Fibroblast of skin of abdomen (primary cell): ENCODE results near the gene NHSL2.

Source experiments
- DNase-seq: peaks from one replicate; pipeline ENCODE4 v3.0.0-alpha.2; 2013

Gene NHSL2

DNA sequence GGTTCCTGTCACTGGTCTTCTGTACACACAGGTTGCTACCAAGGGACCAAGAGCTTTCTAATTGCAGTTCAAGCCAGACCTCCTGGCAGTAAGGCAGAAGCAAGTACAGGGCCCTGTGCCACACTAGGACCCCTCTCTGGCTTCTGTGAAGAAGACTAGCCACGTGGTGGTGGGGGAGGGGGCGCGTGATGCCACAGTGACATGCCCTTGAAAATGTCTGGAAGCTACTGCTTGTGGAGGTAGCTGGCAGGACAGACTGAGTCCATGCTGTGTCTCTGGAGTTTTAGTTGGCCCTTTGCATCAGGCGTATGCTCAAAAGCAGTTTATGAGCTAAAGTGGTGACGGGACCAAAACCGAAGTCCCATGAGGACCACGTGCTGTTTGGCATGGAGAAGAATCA lies 170.2 kb downstream of the NHSL2 start:
- DNase-seq = no peak

DNA sequence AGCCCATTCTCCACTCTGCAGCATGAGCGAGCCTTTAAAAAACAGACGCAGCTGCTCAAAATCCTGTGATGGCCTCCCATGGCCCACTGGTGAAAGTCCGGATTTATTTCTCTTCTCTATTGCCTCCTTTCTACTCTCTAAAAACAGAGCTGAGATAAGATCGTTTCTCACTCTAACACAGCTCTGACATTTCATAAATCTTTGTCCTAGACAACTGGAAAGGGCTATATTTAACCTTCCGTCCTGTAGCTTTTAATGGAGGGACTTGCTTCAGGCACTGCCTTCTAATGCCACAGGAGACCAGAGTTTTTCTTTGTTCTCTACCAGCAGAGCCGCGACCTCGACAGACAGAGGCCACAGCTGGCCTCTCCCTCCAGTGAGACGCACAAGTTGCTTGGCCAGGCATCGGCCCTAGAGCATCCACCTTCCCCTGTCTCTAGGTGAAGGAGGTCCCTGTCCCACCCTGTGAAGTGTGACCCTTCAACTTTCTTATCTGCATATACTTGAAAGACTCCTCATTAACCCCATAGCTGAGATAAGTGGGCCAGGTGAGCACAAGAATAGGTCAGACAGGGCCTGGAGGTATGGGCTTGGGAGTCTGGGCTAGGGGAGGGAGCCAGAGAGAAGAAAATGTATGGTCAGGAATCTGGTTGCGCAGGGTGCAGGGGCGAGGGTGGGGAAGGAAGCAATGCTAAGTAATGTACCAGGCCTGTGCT lies 171.1 kb downstream of the NHSL2 start:
- DNase-seq = no peak

DNA sequence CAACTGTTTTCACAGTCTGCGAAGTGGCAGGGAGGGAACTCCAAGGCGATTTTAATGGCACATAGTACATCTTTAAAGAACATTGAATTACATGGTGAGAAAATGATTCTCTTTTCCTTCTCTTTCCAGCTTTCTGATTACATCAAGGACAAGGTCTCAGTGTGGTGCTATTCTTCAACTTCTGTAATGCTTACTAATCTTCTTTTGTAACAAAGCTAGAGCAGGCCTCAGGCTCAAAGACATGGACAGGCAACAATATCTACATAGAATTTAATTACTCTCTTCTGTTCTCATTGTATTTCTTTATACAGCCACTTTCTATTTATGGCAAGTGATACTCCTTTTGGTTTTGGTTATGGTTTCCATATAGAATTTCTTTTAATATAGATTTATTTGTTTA lies 172.6 kb downstream of the NHSL2 start:
- no peak for DNase-seq

DNA sequence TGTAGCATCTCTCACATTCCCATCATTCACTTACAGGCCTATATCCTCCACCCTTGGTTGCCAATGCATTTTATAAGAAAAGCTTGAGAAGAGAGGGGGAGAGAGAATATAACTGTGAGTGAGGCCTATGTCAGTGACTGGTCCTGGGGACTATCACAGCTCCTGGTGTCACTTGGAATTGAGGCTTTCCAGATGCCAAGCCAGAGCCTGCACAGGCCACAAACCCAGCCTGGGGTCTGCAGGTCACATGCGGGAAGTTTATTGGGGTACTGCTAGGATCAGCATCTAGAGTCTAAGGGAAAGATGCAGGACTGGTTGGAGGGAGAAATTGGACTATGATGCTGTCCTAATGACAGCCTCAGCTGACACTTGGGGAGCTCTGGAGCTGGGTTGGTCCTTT lies 173.5 kb downstream of the NHSL2 start:
- DNase-seq = no peak

DNA sequence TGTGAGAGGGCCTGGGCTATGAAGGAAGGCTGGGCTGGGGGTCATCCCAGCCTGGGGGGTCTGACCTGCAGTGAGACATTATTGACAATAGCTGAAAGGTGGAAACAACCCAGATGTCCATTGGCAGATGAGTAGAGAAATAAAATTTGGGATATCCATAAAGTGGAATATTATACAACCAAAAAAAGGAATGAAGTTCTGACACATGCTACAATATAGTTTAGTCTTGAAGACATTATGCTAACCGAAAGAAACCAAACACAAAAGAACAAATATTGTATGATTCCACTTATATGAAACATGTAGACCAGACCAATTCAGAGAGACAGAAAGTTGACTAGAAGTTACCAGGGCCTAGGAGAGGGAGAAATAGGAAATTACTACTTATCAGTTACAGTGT lies 176.3 kb downstream of the NHSL2 start:
- DNase-seq = no peak

DNA sequence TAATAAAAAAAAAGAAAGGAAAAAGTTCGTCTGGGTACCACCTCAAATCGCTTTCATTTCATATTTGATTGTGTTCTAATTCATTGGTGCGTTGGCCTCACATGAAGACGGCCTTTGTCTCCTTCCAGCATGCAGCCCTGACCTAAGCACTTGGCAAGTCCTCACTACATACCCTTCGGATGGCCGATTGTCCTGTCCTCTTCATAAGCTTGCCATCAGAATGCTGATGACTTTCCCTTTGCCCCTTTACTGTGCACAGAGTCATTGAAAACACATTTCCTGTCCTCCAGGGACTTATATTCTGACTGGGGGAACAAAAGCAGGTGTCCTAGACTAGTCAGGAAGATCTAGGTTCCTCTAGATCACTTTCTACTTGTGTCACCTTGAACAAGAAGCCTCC lies 178.1 kb downstream of the NHSL2 start:
- no peak for DNase-seq

DNA sequence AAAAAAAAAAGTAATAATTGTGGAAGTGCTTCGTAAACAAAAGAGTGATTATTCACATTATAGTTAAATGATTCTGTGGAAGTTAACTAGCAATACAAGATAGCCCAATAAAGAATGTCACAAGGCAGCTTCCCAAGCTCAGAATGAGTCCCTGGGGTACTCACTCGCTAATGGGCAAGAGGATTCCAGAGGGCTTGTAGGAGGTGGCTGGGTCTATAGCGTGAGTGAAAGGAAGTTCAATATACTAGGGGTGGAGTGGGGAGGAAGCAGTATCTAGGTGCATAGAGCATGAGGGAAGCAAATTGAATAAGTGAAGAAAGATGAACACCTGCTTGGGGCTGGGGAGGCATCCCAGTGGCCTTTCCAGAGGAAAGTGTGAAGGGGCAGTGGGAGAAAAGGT lies 178.6 kb downstream of the NHSL2 start:
- DNase-seq = no peak

DNA sequence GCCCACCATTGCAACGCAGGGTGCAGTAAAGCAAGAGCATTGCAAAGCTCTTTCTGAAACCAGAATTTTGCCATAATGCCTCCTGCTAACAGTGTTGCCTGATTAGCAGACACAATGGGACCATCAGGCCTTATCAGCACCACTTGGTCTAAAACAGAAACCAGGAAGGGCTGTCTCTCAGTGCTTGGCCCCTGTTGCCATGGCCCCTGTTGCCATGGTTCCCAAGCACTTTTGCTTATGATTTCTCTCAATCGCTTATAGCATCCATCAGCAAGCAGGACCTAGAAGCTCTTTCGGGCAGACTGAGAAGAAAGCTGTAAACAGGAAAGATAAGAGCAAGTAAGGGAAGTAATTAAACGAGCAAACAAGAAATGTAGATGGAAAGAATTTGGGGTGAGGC lies 184.2 kb downstream of the NHSL2 start:
- DNase-seq = no peak

DNA sequence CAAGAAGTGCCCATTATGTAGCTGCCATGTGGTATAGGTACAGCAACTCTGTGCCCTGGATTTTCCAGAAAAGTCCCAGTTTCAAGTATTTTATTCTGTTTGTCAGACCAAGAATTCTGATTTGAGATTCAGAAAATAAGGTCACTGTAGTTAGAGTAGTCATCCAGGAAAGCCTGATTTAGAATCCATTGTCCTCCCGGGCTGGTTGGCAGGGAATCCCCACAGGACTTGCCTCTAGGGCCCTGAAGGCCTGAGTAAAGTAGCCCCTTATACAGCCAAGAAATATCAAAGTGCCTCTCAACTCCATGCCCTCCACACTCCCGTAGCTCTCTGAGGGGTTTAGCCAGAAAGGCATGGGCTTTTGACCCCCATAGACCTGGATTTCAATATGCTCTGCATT lies 184.7 kb downstream of the NHSL2 start:
- no peak for DNase-seq

DNA sequence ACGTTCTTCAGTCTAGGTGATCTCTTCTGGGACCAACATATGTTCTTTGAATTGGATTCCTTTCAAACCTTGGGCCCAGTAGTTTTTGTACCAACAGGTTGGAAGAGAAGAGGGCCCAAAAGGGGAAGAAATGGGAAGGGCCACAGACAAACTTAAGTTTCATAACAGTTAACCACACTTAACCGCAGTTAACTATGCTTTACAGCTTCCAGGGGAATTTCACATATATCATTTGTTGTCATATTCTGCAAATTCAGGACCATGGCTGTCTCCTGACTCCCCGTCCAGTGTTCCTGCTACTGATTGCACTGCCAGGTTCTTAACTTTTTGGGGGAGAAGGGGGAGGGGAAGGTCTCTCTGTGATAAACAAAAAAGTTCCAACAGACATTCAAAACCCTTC lies 186.5 kb downstream of the NHSL2 start:
- no peak for DNase-seq

DNA sequence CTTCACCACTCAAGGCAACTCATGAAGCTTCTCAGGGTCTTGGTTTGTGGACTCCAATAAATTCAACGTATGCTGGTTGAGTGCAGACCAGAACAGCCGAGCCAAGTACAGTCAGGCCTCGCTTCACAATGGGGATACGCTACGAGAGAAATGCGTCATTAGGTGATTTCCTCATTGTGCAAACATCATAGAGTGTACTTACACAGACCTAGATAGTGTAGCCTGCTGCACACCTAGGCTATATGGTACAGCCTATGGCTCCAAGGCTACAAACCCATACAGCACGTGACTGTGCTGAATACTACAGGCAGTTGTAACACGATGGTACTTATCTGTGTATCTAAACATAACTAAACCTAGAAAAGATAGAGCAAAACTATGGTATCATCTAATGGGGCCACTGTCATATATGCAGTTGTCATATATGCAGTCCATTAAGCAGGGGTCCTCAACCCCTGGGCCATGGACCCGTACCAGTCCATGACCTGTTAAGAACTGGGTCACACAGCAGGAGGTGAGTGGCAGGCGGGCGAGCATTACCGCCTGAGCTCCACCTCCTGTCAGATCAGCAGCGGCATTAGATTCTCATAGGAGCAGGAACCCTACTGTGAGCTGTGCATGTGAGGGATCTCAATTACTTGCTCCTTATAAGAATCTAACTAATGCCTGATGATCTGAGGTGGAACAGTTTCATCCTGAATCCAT lies 189.6 kb downstream of the NHSL2 start:
- DNase-seq = no peak

DNA sequence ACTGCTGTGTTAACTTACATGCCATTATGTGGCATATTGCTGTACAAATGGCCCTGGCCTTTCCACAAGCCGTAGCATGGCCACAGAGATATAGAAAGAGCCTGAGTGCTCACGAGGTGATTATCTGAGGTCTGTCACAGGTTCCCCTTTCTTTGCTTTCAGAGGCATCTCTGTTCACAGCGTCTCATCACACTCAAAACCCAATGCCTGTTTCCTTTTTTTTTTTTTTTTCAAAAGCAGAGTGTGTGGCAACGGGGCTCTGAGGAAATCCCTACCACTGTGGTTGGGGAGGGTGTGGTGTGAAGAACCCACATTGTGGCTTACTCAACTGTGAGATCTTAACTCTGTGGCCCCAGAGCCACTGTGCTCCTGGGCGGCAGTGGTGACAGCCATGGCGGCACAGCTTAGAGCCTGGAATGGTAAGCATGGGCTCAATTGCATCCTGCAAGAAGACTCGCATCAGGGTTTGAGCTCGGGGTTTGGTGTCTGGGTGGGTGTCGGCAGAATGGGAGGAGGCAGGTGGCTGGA lies 190.2 kb downstream of the NHSL2 start:
- DNase-seq = no peak

DNA sequence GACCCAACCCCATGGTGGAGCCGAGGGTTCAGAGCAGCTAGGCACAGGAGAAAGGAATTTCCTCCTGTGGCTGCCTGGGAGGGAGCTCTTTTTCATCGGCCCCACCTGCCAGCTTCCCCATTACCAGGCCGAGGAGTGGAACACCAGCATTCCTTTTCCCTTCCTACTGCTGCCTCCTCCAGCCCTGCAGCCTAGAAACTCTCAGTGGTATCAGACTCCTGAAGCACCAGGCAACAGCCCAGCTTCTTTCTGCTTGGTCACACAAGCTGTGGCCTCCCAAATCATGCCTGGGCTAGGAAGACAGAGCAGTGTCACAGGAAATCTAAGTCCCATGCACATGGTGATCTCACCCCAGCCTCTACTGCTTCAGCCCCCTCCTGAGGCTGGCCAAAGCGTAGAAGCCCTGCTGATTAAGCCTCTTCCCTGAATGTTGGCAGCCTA lies 191.0 kb downstream of the NHSL2 start:
- no peak for DNase-seq

DNA sequence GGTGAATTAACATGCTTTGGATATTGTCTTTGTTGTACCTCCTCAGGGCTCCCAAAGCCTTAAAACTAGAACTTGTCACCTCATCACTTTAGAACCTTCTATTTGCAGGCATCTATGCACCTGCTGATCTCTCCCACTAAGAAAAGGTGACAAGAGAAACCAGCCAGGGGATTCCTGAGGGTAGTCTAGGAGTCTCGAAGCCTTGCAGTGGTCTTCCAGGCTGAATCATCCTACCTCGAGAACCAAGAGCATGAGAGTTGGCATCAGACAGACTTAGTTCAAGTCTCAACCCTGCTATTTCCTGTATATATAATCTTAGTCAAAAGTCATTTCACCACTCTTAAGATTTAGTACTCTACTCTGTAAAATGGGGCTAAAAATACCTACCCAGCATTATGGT lies 191.5 kb downstream of the NHSL2 start:
- DNase-seq = no peak

DNA sequence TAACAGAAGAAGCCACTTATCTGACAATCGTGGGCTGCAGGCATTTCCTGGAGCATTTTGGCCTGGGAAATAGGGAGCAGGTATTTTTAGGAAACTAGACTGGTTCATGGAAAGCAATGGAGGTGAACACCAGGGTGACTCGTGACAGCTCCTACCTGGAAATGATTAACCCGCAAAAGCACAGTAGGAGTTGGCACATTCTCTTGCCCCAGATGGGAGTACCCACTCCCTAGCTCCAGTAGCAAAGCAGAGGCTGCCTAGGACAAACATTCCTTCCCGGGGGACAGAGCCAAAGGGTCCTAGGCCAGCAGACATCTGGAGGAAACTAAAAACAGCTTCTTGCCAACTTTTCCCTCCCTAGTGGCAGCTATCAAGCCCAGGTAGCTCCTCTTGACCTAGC lies 192.1 kb downstream of the NHSL2 start:
- DNase-seq = no peak

DNA sequence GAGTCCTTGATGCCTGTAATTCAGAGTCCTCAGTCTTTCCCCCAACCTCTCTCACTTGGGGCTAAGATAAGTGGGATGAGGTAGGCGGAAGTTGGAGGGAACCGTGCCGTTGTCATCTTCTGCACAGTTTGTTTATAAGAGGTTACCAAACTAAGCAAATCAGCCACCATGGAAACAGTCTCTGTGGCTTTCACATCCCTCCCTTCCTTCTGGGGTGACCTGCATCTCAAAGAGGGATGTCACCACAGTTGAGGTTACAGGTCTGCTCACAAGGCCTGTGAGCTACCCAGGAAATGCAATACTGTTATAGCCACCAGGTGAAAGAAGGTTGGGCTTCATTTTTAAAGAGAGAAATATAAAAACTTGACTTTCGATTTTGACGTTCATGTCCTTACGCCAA lies 194.8 kb downstream of the NHSL2 start:
- DNase-seq = no peak

DNA sequence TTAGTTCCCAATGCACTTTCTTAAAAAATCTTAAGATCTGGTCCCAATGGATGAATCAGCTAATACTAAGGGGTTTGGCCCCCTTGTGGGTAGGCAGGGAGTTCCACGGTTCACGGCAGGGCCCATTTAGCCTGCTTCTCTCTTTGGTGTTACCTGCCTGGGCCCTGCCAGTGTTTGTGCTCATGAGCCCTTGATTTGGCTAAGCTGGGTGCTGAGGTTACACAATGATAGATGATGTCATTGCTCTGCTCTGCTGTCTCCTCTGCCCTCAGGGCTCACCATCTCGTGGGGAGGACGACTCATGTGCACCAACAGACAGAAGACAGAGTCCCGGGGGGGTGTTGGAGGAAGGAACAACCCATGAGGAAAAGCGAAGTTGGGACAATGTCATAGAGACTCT lies 196.7 kb downstream of the NHSL2 start:
- peak; percentile 21 for DNase-seq

DNA sequence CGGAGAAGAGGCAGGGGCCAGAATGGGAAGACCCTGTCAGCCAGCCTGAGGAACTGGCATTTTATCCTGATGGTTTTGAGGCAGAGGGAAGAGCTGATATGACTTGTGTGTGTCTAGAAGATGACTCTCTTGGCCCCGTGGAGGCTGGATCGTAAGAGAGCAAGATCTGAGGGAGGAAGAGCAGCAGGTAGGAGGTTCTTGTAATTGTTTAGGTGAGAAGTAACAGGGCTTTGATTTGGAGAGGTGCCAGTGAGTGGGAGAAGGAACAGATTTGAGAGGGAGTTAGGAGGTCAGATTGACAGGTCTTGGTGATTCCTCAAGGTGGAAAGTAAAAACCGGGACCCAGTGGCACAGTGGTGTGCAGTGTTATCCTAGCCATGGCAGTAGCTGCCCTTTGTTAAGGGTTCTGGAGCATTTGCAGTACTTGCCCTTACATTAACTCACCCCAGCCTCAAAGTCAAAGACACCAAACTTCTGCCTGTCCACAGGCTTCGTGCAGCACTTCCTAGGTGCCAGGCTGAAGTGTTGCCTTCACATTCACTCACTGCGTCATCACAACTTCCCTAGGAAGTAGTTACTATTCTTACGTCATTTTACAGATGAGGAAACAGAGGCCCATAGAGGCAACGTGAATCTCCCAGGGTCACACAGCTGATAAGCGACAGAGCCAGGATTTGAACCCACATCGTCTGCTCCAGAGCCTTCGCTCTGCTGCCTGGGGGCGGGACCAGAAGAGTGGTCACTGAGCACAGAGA lies 197.4 kb downstream of the NHSL2 start:
- no peak for DNase-seq

DNA sequence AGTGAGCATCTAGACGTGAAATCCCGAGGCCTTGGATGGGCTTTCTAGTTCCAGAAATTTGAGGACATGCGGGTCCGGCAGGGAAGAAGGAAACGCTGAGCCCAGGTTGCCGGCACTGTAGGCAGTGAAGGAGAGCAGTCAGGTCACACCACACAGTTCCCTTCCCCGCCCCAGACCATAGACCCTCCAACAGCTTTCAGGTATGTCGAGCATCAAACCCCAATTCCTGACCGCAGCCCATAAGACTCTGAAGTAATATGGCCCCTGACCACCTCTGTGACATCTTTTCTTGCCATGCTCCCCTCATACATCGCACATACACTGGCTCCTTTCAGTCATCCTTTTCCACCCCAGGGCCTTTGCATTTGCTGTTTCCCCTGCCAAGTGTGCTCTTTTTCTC lies 198.0 kb downstream of the NHSL2 start:
- no peak for DNase-seq

DNA sequence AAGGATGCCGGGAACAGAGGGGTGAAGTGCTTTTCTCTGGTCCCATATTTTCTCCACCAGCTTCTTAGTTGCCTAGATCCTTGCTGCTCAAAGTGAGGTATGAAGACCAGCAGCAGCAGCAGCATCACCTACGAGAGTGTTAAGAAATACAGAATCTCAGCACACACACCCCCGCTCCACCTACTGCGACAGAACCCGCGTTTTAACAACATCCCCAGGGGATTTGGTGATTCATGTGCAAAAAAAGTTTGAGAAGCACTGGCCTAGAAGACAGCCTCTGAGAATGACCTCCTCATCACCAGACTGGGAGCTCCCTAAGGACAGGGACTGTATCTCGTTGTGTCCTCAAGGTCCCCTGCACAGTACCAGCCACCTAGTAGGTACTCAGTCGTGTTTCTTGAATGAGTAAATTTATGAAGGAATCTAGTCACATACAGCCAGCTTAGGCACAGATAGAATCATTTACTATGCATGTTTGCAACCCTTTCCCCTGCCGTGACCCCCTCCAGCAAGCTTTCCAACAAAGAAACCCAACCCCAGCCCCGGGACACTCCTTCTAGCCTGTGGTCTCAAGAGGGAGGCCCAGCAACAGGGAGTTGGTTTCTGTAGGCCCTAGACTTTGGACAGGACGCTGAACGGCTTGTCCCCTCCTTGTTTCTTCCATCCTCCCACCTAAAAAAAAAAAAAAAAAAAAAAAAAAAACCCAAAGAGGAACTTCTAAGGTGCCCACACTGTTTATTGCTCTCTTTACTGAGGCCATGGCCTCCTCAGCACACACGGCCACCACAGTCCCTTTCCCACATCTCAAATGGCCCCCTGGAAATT lies 199.6 kb downstream of the NHSL2 start:
- DNase-seq = no peak

DNA sequence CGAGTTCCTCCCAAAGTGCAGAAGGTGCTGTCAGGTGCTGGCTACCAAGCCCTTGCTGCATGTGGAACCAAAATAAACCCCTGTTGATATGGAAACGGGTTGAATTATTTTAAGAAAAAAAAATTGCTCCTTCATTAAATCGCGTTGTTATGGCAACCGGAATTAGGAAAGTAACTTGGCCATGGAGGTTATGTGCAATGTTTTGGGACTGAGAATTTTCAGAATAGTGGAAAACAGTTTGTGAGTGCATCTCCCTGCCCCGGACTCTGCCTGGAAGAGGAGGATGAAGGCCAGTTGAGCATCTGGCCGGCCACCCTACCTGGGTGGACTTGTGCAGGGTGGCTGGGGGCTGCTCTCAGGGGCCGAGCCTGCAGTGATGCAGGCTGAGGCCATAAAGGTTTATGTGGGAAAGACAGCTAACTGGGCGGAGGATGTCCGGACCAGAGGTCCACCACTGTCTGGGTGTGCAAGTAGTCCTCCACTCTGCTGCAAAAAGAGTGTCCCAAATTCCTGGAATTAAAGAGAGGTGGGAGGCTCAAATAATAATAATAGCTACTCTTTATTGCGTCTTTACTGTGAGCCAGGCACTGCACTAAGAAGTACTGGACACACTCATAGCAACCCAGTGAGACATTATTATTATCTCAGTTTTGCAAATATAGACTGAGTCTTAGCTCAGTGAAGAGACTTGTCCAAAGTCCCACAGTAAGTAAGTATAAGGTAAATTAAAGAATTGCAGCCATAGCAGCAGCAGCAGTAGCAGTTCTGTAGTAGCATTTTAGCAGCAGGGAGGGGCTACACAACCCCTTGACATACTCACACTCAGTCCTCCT lies 200.4 kb downstream of the NHSL2 start:
- DNase-seq = no peak

DNA sequence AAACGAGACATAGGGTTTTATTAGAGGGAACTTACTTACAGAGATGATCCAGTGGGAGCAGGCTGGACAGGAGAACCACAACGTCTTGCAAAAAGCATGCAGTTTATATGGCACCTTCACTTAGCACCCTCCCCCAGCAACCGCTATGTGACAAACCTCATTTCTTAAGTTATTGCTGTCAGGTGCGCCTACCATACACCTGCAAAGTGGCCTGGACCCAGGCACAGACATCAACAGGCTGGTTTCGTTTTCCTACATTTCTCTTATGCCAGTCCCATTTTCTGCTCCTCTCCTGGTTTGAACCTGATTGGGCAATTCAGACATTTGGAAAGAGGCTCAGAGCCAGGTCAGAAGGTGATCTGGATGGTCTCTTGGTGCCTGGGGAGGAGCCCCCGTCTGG lies 202.8 kb downstream of the NHSL2 start:
- no peak for DNase-seq
